Mesenteric fat pad (tissue), 1 donor: ENCODE measurements around the gene KLF16. TPM values are rescaled to one million over a fixed set of nuclear protein-coding genes. Genes with fewer than 3 reads are reported as not detected.

ENCODE experiments used
- DNase-seq: peaks from one replicate; pipeline ENCODE4 v3.0.0-alpha.2; 2020; ENCODE audit warnings: low spot score
- total RNA-seq: library from RNA; stranded (reverse); fragmentation: NEBNext Ultra II Directional; extraction: Animal tissue kit (Norgen Biotek cat#: 25700); gene quantifications from one replicate; pipeline ENCODE4 v1.2.1, GENCODE V29; 2021
- donor health status: DM: yes; HTN: yes; CAD: no.

KLF16 gene
- total RNA-seq, 1 donor from 2014 or later, result 19.0 TPM

DNA sequence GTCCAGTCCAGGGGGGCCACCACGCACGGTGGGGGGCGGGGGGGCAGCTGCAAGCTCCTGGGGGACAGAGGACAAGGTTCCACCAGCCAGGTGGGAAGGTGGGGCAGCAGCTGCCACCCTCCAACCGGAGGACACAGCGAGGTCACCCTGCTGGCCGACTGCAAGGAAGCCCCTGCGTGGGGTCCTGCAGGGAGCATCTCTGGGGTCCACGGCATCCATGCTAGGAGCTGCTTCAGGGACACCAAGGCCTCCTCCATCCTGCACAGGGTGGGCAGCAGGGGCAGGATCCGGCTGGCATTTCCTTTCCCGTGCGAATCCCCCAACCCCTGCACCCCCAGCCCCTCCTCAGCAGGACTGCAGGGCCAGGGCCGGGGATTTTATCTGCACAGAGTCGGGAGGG is 8.3 kb upstream of the KLF16 start:
- DNase-seq, result no peak

DNA sequence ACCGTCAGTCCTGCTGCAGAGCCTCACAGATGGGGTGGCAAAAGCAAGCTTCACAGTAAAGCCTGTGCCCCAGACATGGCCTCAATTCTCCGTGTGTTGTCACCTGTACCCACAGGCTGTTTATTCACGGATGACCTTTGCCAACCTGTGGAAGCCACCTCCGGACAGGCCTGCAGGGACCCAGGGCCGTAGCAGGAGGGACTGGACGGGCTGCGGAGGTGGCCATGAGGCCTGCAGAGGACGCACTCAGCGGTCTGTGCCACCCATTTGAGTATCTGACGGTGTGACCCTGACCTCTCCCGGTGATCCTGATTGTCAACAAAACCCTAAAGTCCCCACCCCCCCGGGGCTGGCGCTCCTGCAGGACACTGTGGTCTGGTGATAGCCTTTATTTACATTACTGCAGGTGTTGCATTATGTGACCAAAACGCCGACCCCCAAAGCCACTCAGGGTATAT is 7.8 kb upstream of the KLF16 start:
- no peak for DNase-seq

DNA sequence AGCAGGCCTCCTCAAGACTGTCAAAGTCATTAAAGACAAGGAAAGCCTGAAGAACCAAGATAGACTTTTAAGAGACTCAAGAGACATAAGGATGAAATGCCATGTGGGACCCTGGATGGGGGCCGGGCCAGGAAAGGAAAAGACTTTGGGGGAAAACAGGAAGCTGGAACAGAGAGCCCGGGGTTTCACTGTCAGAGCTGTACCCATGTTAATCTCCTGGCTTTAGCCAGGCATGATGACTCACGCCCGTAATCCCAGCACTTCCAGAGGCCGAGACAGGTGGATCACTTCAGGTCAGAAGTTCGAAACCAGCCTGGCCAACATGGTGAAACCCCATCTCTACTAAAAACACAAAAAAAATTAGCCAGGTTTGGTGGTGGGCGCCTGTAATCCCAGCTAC is 5.6 kb upstream of the KLF16 start:
- no peak for DNase-seq

DNA sequence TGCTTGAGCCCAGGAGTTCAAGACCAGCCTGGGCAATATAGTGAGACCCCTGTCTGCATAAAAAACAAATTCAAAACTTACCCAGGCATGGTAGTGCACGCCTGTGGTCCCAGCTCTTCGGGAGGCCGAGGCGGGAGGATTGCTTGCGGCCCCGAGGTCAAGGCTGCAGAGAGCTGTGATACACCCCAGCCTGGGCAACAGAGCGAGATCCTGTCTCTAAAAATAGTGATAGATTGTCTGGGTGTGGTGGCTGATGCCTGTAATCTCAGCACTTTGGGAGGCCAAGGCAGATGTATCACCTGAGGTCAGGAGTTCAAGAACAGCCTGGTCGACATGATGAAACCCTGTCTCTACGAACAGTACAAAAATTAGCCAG is 4.0 kb upstream of the KLF16 start:
- DNase-seq, result no peak

DNA sequence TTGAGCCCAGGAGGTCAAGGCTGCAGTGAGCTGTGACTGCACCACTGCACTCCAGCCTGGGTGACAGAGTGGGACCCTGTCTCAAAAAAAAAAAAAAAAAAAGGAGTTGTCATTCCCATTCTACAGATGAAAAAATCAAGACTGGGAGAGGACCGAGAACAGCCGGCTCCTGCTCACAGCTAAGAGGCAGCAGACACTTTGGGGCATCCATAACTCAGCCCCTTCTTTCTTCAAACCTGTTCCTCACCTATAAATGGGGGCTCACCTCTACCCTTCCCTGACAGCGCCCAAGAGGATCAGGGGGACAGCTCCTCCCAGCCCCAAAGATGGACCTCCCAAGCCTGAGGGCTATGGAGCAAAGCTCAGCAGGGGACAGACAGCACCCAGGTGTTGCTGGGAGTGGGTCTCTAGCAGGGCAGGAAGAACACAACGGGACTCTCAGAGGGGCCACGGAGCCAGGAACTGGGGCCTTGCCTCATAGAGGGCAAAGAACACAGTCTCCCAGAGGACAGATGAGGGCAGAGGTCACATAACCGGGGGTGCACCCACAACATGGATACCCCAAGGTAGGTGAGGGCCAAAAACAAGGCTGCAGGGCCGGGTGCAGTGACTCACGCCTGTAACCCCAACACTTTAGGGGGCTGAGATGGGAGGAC is 3.4 kb upstream of the KLF16 start:
- DNase-seq, result no peak

DNA sequence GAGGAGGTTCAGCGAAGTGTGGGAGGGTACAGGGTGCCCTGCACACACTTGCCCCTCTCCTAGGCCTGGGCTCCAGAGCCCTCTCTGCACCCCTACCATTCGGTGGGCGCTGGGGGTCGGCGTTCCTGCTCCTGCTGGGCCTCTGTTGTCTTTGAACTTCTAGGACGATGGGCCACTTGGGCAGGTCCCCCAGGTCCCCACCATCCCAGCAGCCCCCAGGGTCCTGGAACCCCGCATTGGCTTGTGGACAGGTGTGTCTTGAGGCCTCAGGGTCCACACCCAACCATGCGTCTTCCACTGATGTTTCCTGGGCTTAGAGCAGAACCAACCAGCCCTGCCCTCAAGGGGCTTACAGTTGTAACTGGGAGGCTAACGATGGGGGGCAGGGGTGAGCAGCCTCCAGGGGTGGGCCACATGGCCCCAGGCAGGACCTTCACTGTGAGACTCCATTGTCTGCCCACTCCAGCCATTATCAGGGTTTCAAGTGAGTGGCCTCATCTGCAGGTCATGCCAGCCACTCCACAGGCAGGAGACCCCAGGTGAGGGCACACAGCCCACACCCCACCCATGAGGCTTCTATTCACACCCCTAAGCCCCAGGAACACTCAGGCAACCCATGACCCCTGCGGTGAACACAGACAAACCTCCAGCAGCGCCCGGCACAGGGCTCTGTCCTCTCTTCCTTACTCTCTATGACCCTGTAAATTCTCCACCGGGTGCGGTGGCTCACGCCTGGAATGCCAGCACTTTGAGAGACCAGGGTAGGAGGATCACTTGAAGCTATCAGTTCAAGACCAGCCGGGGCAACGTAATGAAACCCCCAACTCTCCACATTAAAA is 2.0 kb upstream of the KLF16 start:
- no peak for DNase-seq

DNA sequence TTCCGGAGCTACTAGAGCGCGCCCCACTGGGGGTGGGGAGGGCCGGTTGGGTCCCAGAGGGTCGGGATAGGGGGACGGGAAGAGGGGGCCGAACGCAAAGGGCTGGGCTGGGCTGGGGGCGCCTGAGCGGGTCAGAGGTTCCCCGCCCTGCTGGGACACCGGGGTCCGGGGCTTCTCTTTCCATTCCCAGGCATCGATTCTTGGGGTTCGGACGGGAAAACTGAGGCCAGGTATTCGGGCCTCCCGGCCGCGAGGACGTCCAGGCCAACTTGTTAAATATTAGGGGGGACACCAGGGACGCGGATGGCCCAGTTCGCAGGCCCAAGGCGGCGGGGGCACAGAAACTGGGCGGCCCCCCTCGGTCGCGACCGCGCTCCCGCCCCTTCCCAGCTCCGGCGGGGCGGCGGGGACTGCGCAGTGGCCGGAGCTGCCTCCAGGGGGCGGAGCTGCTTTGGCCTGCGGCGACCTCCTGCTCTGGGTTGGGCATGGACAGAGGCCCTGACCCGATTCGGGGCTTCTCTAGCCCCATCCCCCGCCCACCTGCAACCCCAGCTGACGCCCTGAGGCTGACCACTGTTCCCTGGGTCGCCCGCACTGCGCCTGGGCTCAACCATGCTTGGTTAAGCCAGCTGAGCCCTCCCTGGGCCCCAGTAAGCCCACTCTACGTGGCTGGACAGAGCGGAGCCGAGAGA is 1.2 kb upstream of the KLF16 start:
- DNase-seq, result peak; percentile 94

DNA sequence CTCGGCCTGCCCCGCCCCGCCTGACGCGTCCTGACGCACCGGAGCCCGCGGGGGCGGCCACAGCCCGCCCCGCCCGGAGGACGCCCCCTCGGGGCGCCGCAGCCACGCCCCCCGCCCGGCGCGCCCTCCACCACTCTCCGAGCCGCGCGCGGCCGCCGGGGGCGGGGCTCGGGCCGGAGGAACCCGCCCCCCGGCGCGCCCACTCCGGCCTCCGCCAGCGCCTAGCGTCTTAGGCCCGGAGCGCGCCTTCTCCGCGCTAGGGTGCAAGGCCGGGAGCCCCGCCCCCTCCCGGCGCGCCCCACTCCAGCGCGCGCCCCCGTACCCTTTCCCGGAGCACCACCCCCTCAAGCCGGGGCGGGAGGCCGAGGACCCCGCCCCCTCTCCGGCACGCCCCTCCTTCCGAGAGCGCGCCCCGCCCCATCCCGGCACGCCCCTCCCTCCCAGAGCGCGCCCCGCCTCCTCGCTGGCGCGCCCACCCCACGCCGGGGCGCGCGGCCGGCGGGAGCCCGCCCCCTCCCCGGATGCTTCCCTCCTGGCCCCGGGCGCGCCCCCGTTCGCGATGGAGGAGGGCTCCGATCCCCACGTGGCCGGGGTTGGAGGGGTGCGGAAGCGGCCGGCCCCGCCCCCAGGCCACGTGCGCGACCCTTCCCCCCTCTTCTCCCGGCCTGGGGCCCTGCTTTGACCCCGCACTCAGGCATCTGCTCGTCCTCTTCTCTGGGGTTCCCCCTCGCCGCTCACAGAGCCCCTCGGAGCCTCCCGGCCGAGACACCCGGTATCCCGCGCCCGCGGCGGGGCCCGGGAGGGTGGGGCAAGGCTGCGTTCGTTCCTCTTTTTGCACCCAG is 480 bp upstream of the KLF16 start:
- peak; percentile 98 for DNase-seq

DNA sequence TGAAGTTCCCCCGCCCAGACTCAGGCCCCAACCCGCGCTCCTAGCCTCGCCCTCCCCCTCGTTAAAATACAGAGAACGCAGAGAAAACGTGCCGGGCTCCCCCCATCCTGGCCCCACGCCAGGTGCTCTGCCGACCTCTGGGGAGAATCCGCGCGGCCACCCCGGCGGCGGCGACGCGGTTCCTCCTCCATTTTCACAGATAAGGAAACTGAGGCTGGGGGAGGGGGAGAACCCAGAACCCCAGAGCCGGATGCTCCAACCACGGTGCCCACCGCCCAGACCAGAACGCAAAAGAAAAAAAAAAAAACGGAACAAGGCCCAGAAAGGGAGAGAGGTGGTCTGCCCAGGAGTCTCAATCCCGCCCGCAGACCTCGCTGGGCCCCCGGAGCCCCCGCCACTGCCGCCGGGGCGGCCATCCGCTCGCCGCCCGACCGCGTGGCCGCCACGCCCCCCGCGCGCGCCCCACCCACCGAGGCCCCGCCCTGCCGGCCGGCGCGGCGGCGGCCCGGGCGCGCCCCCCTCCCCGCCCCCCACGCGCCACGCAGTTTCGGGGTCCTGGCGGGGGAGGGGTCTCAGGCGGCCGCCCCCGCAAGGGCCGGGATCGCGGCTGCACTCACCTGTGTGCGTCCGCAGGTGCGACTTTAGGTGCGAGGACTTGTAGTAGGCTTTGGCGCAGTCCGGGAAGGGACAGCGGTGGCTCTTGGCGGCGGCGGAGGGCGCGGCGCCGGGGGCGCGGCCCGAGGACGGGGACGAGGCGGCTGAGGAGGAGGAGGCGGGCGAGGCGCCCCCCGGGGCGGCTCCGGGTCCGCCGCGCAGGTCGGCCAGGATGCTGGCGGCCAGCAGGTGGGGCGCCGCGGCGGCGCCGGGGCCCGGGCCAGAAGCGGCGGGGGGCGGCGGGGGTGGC is 703 bp downstream of the KLF16 start:
- DNase-seq, result no peak

DNA sequence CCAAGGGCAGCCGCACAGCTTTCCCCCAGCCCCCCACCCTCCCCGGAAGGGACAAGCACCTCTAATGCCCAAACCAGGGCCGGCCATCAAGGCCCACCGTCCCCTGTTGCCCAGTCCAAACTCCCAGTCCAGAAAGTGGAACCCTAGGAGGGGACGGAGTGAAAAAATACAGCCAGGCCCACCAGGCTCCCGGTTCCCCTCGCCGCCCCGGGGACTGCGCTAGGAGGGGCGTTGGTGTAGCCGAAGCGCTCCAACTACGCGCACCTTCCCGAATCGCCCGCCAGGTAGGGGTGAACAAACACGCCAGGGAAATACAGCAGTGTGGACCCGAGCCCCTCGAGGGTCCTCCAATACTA is 1.3 kb downstream of the KLF16 start:
- DNase-seq, result no peak

DNA sequence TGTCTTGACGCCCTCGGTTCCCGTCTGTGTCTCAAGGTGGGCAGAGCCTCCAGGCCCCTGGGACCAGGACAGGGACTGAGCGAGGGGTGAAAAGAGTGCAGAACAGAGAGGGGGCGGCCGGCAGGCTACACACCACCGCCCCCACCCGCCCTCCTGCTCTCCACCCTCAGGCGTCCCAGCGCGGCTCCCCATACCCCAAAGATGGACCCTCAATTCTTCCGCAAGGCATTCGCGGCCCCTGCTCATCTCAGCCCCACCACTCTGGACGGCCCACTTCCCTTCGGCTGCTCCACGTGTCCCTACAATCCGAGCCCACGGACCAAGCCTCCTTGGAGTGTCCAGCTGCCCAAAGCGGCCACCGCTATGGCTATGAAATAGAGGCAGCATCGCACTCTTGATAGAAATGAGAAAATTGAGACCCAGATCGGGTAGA is 1.8 kb downstream of the KLF16 start:
- no peak for DNase-seq

DNA sequence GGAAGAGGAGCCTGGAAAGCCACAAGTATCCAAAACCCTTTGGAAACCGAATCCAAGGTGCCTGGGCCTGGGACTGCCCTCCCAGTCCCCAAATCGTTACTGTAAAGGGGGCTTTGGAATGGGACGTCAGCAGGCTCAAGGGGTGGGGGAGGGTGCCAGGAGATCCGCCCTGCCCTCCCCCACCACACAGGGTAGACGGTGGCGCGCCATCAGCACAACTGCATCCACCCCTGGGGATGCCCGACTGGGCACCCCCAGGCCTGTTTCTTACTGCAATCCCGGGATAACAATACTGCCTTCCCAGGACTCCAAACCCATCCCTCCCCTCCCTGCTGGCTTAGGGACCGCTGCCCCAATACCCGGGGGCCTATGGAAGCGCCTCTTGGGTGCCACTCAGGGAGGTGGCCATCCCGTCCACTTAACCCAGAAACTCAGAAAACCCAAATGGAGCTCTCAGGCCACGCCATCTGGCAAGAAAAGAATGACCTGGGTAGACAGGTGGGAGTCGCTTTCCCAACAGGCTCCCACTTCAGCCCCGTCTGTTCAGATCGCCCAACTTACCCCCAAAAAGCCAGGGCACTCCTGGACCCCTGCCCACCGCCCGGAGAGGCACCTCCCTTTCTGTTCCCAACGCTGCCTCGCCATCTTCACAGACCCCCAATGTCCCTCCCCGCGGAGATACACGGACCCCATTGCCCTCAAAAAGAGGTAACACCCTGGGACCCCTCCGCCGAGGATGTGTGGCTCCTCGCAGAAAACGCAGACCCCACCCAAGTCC is 2.4 kb downstream of the KLF16 start:
- DNase-seq, result no peak

DNA sequence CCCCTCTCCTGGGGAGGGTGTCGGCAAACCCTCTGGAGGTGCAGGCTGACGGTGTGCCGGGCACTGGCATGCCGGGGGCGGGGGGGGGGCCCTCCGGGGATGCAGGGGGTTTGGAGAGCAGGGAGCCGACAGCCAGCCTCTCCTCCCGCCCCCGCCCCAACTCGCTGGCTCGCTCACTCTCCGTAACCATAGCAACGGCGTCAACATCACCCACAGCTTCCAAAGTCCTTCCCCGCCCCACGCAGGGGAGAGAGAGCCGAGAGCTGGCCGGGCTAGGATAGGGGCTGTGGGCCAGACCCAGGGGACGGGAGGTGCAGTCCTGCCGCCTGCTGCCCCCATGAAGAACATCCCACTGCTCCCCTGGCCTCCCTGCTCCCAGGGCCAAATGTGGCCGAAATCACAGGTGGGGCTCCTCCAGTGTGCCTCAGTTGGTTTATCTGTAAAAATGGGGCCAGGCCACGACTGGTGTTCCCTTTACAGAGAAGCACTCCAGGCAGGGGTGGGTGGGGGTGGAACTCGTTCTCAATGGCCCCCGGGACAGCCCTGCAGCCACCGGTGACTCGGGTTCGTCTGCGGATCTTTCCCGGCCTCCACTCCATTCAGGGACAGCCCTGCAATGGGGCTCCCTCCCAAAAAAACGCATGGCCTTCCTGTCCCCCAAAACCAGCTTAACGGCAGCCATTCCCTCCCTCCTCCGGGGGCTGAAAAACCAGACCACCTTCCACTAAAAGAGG is 3.2 kb downstream of the KLF16 start:
- DNase-seq, result no peak

DNA sequence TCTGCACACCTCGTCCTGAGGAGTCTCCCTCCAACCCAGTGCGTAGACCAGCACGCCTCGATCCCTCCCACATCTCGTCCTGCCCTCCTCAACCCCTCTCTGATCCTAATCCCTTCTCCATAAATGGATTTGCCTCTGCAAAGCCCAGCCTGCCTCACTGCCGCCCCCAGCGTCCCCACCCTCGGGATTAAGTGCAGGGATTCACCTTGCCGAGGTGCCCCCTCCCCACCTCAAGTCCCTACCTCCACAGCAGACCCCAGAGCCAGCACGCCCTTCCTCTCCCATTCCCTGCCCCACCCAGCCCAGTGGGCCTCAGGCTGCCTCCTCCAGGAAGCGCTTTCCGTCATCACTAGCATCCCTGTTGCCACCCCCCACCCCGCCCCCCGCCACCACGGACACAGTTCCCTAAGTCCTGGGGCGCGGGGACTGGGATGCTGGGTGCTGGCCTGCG is 4.0 kb downstream of the KLF16 start:
- DNase-seq, result no peak

DNA sequence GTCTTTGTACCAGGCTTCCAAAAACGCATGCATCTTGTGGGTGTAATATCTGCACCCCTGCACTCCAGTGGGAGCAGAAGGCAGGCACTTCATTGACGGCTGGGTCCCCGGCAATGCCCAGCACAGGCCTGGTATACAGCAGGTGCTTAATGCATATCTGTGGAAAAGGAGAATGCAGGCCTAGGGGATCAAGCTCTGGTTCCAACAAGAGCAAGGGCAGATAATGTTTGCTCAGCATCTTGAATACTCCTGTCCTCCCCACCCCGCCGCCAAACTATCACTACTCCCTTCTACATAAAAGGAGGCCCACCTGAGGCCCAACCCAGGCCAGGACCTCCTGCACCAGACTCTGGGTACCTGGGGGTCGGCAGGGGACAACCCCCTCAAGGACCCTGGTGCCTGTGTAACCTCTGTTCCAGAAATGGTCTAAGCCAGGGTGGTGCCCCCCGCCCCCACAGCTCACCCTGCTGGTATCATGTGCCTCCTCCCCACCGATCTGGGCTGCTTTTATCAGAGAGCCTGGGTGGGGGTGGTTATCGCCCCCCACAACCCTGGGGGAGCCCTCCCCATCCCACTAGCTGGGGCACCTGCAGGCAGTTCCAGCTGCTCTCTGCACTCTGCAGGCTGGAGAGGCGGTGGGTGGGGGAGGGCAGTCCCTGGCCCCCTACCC is 4.8 kb downstream of the KLF16 start:
- no peak for DNase-seq

DNA sequence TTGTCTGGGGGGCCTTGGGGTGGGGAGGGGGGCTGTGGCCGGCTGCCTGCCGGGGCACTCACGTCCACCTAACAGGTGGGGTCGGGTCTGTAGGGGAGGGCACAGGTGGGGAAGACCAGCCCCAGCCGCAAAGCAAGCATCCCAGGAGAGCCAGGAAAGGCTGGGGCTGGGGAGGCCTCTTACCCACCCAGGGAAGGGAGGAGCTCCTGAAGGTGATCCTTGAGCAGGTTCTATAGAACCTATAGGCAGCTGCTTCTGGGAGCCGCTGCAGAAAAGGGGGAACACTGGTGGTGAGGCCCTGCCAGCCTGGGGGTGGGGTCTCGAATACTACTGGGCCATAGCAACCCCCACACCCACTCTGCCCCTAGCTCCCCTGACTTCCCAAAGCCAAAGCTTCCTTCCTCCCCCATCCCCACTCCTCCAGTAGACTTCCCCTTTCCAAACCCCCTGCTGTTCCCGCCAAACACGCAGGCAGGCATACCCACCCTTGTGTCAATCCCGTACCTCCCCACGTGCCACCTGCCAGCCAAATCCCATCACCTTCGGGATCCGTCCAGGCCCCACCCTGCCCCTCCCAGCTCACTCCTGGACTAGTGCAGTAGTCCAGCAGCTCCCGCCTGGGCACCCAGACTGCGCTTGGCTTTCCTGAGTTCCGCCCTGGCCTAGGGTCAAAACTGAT is 5.6 kb downstream of the KLF16 start:
- no peak for DNase-seq
